Activated effector memory CD4-positive, alpha-beta T cell treated with anti-CD3 and anti-CD28 coated beads, Interleukin-2, amount 50 U/mL, for 16 hours (primary cell): ENCODE data around the gene HS1BP3.
A peak's percentile ranks its signal among the peaks of the same experiment; 100 is the strongest.

Experiments
- DNase-seq: peaks from one replicate; pipeline ENCODE4 v3.0.0-alpha.2; 2020

HS1BP3 gene

GRCh38 chr2:20663196-20664070 lies 12.5 kb upstream of the HS1BP3 start:
- peak; percentile 59 for DNase-seq

GRCh38 chr2:20662308-20662937 lies 11.5 kb upstream of the HS1BP3 start:
- DNase-seq: peak; percentile 53

GRCh38 chr2:20661421-20662307 lies 10.8 kb upstream of the HS1BP3 start:
- DNase-seq: peak; percentile 86

- DNase-seq: peak; percentile 21
Measured at GRCh38 chr2:20660506-20661420, 9.9 kb upstream of the HS1BP3 start.

- no peak for DNase-seq
Measured at GRCh38 chr2:20657522-20658235, 6.8 kb upstream of the HS1BP3 start.

GRCh38 chr2:20656561-20656960 lies 5.7 kb upstream of the HS1BP3 start:
- no peak for DNase-seq

GRCh38 chr2:20654535-20654813 lies 3.6 kb upstream of the HS1BP3 start:
- no peak for DNase-seq

- no peak for DNase-seq
Measured at GRCh38 chr2:20653695-20654534, 3.0 kb upstream of the HS1BP3 start.

GRCh38 chr2:20652673-20653575 lies 2.0 kb upstream of the HS1BP3 start:
- no peak for DNase-seq

GRCh38 chr2:20652141-20652540 lies 1.2 kb upstream of the HS1BP3 start:
- no peak for DNase-seq

- no peak for DNase-seq
Measured at GRCh38 chr2:20651731-20652099, 817 bp upstream of the HS1BP3 start.

- no peak for DNase-seq
Measured at GRCh38 chr2:20650393-20650876, 463 bp downstream of the HS1BP3 start.

GRCh38 chr2:20649976-20650375 lies 922 bp downstream of the HS1BP3 start:
- DNase-seq: no peak

GRCh38 chr2:20649576-20649975 lies 1.3 kb downstream of the HS1BP3 start:
- DNase-seq: no peak

- no peak for DNase-seq
Measured at GRCh38 chr2:20648831-20649230, 2.1 kb downstream of the HS1BP3 start.

- DNase-seq: no peak
Measured at GRCh38 chr2:20648206-20648605, 2.7 kb downstream of the HS1BP3 start.

- DNase-seq: no peak
Measured at GRCh38 chr2:20647738-20648137, 3.2 kb downstream of the HS1BP3 start.

- DNase-seq: no peak
Measured at GRCh38 chr2:20647211-20647610, 3.7 kb downstream of the HS1BP3 start.

- no peak for DNase-seq
Measured at GRCh38 chr2:20646446-20646845, 4.5 kb downstream of the HS1BP3 start.

- DNase-seq: no peak
Measured at GRCh38 chr2:20645761-20646160, 5.1 kb downstream of the HS1BP3 start.
